Right ventricle myocardium superior (tissue), 1 donor: ENCODE data around the gene BRSK2. TPM values are rescaled to one million over a fixed set of nuclear protein-coding genes. Genes with fewer than 3 reads are reported as not detected.

Source experiments
- ATAC-seq: fragments of 200-7000 bp; cut with Tn5 transposase; one replicate; pipeline ENCODE4 v1.9.1; 2020; ENCODE audit warnings: mild to moderate bottlenecking; ENCODE audit not compliant: poor library complexity
- DNase-seq: peaks from one replicate; pipeline ENCODE4 v3.0.0-alpha.2; 2020
- intact Hi-C: fragments of 100-400 bp; cut with DNase I; formaldehyde crosslinking; loops from one replicate; pipeline ENCODE4 v1.11.2; 2022
- total RNA-seq: library from RNA; stranded (reverse); fragmentation: NEBNext Ultra II Directional; extraction: Animal tissue kit (Norgen Biotek cat#: 25700); gene quantifications from one replicate; pipeline ENCODE4 v1.2.1, GENCODE V29; 2021
- donor health status: DM: no; HTN: yes; CAD: no; lungs with severe emphysema.

Gene BRSK2
- total RNA-seq, 1 donor from 2014 or later, result 0.67 TPM

- DNase-seq (no peak), ATAC-seq (peak; percentile 24)
- intact Hi-C loops, result no loop called here
These were observed 78.8 kb downstream of the BRSK2 start for GRCh38 chr11:1468473-1469066.

DNA sequence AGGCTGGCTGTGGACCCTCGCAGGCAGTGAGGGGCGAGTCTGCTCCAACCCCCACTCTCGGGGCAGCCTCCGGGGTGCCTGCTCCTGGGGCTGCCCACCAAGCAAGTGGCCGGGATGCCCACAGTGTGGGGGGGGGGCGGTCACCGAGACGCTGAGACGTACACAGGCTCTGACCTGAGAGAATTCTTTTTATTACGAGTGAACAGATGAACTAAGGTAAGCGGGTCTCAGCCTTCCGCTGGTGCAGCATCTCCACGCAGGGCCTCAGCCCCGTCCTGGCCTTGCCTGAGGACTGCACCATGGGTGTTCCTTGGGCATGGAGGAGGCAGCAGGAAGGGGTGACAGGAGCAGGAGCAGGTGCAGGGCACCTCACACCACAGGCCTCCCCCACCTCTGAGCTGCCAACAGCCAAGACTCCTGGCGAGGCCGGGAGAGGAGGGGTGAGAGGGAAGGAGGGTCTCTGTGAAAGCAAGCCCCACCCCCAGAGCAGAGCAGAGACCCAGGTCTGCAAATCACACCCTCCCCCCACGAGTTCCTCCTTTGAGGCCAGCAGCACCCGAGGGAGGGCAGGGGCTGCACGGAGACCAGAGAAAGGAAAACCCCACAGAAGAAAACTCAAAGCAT lies 79.7 kb downstream of the BRSK2 start:
- ATAC-seq (no peak), DNase-seq (no peak)

DNA sequence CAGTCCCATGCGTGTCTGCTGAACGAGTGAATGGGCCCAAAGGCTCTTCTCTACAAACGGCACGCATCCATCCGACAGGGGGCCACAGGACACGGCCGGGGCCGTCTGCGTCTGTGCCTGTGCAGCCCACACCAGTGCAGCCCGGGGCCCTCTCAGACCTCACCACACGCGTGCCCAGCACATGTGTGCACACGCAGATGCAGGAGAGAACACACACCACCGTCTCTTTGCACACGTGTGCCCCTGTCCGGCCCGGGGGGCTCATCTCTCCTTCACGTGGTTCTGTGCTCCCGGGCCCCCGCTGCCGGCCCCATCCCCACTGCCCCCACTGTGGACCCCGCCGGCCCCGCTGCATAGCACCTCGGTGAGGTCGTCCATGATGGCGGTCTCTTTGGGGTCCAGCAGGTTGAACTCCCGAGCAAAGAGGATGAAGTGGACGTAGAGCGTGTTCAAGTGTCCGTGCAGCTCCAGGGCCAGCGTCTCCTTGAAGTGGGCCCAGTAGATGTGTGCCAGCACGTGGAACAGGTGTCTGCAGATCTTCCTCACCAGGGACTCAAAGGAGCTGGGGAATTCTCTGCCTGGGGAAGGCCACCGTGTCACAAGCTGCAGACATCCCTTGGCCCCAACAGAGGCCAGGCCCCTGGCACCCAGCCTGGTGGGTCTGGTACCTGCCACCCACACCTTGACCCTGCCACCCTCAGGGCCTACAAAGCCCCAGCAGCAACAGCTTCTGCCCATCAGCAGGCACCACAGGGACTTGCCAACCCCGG lies 80.4 kb downstream of the BRSK2 start:
- intact Hi-C loops, result no loop called here
- peak; percentile 31 for DNase-seq
- no peak for ATAC-seq

More for the DNA sequence above, 79.7 kb downstream of the BRSK2 start:
- intact Hi-C loops, result no loop called here

DNA sequence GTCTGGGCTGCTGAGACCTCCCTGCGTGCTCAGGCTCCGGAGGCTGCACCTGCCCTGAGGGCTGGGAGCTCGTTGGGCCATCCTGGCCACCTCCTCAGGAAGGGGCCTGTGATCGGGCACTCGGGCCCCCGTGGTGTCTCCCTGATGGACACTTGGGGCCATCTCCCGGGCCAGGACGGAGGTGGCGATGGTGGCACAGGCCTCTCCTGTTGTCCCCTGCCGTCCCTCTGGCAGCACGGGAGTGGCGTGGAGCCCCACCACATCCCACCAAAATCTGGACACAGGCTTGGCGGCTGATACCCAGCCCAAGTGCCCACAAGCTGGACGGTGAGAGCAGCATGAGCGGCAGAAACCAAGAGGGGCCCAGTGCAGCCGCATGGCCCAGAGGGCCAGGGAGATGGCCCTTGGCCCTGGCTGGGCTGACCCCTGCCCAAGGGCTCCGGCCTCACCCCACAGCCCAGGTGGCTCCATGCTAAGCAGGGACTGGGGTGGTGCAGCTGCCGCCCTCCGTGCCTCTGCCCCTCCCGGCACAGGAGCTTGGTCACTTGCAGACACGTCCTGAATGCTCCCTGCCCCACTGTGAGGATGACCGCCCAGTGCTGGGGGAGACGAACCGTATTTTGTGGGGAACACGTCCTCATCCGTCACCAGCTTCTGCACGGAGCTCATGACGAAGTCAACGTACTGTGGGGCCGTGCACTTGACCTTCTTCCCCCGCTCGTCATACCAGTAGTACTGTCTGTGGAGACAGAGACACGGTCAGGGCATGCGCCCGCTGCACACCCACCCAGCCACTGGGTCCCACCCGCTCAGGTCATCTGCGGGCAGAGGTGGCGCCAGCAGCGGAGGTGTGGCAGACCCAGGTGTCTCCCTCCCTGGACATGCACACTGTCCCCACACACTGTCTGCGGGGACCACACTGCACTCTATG lies 81.2 kb downstream of the BRSK2 start:
- ATAC-seq, result no peak
- DNase-seq, result peak; percentile 33
- intact Hi-C loops, result no loop called here

GRCh38 chr11:1471736-1472135 lies 82.0 kb downstream of the BRSK2 start:
- DNase-seq (peak; percentile 17), ATAC-seq (no peak)
- intact Hi-C loops, result no loop called here

DNA sequence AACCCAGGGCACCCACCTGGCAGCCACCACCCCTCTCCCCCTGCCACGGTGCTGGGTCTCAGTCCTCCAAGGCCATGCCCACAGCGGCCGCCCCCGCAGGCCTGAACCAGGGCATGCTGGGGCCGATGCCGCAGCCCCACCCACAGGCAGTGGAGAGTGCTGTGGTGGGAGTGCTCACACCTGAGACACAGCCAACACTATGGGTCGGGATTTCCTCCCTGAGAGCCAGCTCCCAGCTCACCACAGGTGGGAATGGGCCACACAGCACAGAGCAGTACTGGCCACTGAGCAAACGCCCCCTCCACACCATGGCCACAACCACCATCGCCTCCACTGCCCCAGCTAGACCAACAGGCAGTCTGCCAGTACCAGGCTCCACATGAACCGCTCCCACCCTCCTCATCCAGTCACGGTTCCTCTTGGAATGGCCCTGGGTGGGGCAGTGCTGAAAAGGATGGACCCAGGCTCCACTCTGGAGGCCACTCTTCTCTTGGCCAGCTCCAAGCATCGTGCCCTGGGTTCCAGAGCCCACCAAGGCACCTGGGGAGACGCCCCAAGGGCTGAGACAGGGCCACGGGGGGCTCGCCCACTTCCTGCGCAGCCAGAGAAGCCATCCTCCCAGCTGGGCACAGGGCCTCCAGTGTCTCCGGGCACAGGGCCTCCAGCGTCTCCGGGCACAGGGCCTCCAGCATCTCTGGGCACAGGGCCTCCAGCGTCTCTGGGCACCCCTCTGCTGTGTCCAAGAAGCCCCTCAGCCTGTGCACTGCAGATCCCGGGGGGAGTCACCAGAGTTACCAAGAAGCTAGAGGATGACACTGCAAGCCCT lies 82.7 kb downstream of the BRSK2 start:
- intact Hi-C loops, result no loop called here
- DNase-seq, result peak; percentile 32
- no peak for ATAC-seq

DNA sequence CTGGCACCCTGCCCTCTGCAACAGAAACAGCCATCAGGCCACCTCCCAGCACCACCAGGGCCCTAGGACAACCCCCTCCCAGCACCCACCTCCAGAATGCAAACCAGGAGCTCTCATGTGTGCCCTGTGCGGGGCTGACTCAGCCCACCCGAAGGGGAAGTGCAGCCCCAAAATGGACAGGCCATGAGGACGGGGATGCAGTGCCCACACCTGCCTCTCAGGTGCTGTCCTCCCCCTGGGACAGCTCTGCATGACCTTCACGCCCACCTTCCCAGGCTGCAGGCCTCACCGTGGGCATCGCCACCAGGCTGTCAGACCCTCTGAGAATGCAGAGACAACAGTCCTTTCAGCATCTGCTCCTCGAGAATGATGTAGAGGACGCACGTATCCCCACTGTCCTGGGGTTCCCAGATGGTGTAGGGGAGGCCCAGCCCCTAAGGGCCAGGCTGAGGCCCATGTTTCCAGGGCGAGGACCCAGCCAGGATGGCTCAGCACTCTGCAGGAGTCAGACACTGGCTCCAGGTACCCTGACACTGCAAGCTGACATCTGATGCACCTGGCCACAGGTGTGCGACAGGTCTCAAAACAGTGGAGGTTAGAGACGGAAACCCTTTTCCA lies 83.4 kb downstream of the BRSK2 start:
- DNase-seq, result peak; percentile 15
- no peak for ATAC-seq
- intact Hi-C loops, result no loop called here

GRCh38 chr11:1473786-1474185 lies 84.1 kb downstream of the BRSK2 start:
- peak; percentile 29 for DNase-seq
- intact Hi-C loops, result no loop called here
- no peak for ATAC-seq

GRCh38 chr11:1475841-1476240 lies 86.1 kb downstream of the BRSK2 start:
- ATAC-seq (no peak), DNase-seq (peak; percentile 19)
- intact Hi-C loops, result no loop called here

DNA sequence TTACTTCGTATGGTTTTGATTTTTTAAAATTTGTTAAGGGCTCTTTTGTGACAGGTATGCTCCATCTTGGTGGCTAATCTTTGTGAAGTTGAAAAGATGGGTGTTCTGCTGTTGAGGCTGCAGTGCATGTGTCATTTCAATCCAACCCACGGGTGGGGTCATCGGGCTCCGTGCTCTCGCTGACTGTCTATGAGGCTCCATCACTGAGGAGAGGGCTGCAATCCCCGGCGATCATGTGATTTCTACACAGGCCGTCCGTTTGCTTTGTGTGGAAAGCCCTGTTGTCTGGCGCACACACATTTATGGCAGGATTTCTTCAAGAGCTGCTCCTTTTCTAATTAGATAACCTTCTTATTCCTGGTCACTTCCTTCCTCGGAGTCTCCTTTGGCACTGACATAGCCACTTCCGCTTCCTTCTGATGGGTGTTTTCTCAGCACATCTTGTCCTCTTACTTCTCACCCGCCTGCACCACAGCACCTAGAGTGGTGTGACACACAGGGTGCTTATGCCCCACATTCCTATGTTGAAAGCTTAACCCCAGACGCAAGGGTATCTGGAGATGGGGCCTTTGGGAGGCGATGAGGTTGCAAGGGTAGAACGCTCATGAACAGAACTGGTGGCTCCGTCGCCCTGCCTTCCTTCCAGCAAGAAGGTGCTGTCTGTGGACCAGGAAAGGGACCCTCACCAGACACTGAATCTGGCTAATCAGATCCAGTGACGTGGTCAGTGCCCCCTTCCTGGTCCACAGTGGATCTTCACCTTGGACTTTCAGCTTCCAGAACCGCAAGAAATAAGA lies 87.4 kb downstream of the BRSK2 start:
- ATAC-seq (no peak), DNase-seq (peak; percentile 19)
- intact Hi-C loops, result no loop called here

DNA sequence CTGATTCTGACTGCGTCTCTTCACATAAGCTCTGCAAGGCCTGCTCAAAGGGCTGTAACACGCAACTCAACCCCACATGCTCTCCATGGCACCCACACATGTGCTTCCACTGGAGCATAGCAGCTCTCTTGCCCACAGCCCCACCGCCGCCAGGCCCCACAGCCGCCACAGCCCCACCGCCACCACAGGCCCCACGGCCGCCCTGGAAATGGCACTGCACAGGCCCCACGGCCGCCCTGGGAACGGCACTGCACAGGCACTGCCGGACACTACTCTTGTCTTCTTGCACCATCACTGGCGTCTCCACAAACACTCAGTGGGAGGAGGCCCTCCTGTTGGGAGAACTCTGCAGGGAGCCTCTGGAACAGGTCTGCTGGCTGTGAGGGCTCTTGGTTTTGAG lies 88.3 kb downstream of the BRSK2 start:
- no peak for ATAC-seq
- DNase-seq, result peak; percentile 37
- intact Hi-C loops, result no loop called here

DNA sequence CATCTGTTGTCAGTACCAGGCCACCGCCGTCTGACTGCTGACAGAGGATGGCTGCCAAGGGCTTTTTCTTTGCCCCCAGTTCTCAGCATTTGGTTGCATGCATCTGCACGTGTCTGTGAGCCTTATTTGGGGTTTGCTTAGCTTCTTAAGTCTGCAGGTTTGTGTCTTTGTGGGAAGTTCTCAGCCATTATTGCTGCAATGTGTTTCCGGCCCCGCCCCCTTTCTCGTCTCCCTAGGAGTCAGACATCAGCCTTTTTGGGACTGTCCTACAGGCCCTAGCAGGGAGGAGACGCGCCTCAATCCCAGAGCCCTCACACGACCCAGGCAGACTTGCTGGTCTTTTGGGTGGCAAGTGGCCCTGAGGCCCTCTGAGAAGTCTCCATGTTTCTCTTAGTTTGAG lies 88.8 kb downstream of the BRSK2 start:
- intact Hi-C loops, result no loop called here

DNA sequence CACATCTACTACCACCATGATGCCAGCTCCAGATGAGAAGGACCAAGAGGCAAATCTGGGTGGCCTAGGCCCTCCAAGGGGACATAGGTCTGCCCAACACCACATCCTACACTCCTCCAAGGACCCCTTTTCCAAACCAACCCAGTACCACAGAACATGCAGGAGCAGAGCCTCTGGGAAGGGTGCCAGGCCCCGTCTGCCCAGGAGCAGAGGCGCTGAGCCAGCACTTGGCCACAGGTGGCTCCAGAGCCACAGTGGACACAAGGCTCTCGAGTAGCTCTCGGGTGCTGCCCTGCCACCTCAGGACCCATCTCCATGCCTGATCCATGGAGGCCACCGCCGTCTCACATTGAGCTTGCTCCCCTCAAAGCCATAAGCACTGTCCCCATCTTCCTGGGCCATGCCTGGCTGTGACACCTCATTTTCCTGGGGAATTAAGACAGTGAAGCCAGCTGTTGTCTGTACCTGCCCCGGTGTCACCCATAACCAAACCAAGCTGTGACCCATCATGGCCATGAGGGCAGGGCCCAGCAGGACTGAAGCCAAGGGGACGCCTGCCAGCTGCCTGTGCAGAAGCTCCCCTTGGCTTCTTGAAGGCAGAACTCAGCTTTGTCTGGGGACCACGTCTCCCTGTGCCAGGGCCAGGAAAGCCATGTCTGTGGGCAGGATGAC lies 89.4 kb downstream of the BRSK2 start:
- intact Hi-C loops, result no loop called here
- no peak for ATAC-seq
- DNase-seq, result peak; percentile 36

More for the DNA sequence above, 88.8 kb downstream of the BRSK2 start:
- DNase-seq (peak; percentile 60), ATAC-seq (no peak)

DNA sequence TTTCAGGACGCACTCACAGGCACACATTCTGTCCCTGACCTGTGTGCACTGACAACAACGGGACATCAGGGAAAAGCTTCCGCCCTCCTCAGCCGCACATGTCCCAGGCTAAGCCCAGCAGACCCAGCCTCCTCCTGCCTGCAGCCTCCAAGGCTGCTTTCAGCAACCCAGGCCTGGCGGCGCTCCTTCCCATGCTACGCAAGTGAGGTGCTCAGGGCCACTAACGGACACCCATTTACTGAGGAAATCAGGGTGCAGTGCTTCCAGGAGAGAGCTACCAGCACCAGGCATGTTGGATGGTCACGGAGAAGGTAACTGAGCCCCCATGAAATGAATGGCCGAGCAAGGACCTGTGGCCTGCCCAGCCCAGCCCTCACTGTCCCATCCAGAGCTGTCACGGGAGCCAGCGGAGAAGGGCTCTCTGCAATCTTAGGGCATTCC lies 90.0 kb downstream of the BRSK2 start:
- DNase-seq, result no peak
- intact Hi-C loops, result no loop called here
- no peak for ATAC-seq

GRCh38 chr11:1480191-1480554 lies 90.4 kb downstream of the BRSK2 start:
- DNase-seq (no peak), ATAC-seq (no peak)
- intact Hi-C loops, result no loop called here
